Measurements from ENCODE around the gene TSPAN14. TPM values are rescaled to one million over a fixed set of nuclear protein-coding genes. Genes with fewer than 3 reads are reported as not detected.

Gene TSPAN14
- total and polyA plus RNA-seq, 2 of the 13 experiments (the other 11 are each of a cell fraction or from before 2014, with no cell fraction given), result 24.1 to 80.6 TPM

DNA sequence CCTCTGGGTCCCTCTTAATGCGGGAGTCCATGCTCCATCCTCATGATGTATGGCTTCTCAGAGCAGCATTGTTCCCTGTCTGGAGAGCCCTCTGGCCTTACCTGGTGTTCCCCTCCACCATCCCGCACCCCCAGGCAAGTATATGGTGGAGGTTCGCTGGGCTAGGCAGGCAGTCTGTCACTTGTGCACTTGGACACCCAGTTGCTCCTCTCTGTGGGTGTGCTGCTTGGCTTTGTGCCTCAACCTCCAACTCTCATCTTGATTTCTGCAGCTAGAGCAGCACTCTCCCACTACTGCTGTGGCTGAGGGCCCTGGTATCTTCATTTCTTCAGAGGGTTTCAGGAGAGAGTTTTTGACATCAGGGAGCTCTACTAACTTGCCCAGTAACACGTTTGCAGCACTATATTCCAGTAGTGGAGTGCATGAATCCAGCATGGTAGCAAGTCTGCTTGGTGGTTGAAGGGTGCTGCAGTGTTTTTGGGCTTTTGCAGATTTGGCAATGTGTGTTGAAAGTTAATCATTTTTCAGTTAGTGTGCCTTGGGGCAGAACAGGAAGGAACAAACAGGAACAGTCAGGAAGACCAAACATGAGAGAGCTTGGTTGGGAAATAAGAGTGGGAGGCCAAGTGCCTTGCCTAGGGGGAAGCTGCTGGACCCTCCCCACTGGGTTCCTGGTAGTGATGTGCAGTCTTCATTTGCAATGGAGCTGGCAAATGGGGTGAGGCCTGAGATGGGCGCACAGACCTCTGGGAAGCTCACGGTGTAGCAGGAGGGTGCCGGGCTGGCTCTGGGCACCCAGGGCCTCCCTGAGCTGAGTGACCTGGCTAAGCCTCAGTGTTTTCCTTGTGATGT is 37.4 kb downstream of the TSPAN14 start (continued):
- TF ChIP-seq FOXC1 (CRISPR knock-in tag; IDR thresholded peaks at IDR 0.05; ENCODE audit: borderline replicate concordance) (0 out of 2 replicates have a peak, but pooled peaks have one; percentile 36), KMT2A (CRISPR knock-in tag; IDR thresholded peaks at IDR 0.05) (peak; percentile 42; the same call in 1 of the 2 replicates), RNF2 (conservative IDR thresholded peaks at IDR 0.05; ENCODE audit: low read depth) (no peak), ZC3H13 (CRISPR knock-in tag; IDR thresholded peaks at IDR 0.05) (0 out of 2 replicates have a peak, but pooled peaks have one; percentile 27), HMGA1 (CRISPR knock-in tag; conservative IDR thresholded peaks at IDR 0.05) (no peak), ESRRA (CRISPR knock-in tag; IDR thresholded peaks at IDR 0.05; ENCODE audit: low read depth) (no peak), ELF3 (CRISPR knock-in tag; IDR thresholded peaks at IDR 0.05) (peak; percentile 91), ZFP90 (CRISPR knock-in tag; IDR thresholded peaks at IDR 0.05; ENCODE audit: borderline replicate concordance) (no peak), ZNF12 (CRISPR knock-in tag; IDR thresholded peaks at IDR 0.05) (peak; percentile 80; the same call in 1 of the 2 replicates), ZNF264 (CRISPR knock-in tag; IDR thresholded peaks at IDR 0.05) (0 out of 2 replicates have a peak, but pooled peaks have one; percentile 37), SP1 (IDR thresholded peaks at IDR 0.05) (no peak), SP1 (CRISPR knock-in tag; IDR thresholded peaks at IDR 0.05) (no peak), ZNF510 (CRISPR knock-in tag; IDR thresholded peaks at IDR 0.05; ENCODE audit: low read depth) (no peak), ZSCAN29 (CRISPR knock-in tag; conservative IDR thresholded peaks at IDR 0.05) (no peak), ZBTB26 (CRISPR knock-in tag; IDR thresholded peaks at IDR 0.05; ENCODE audit: borderline replicate concordance) (no peak), GABPB1 (CRISPR knock-in tag; IDR thresholded peaks at IDR 0.05) (peak; percentile 47; the same call in 1 of the 2 replicates), MAFK (conservative IDR thresholded peaks at IDR 0.05 in 1 of 2, IDR thresholded peaks at IDR 0.05 in 1 of 2; ENCODE audit: low read length in 2 of 2) (no peak), PHF5A (CRISPR knock-in tag; IDR thresholded peaks at IDR 0.05; ENCODE audit: low read depth, unreplicated experiment) (peak; percentile 16), RXRA (CRISPR knock-in tag; IDR thresholded peaks at IDR 0.05) (peak; percentile 73; the same call in 1 of the 2 replicates), NFRKB (IDR thresholded peaks at IDR 0.05) (no peak), ISL2 (CRISPR knock-in tag; IDR thresholded peaks at IDR 0.05) (peak; percentile 74), PPARG (CRISPR knock-in tag; conservative IDR thresholded peaks at IDR 0.05) (peak; percentile 76)
- TF ChIP-seq, protein P1, sequence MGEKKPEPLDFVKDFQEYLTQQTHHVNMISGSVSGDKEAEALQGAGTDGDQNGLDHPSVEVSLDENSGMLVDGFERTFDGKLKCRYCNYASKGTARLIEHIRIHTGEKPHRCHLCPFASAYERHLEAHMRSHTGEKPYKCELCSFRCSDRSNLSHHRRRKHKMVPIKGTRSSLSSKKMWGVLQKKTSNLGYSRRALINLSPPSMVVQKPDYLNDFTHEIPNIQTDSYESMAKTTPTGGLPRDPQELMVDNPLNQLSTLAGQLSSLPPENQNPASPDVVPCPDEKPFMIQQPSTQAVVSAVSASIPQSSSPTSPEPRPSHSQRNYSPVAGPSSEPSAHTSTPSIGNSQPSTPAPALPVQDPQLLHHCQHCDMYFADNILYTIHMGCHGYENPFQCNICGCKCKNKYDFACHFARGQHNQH (CRISPR knock-in tag; IDR thresholded peaks at IDR 0.05), result no peak
- TF ChIP-seq, protein P2, sequence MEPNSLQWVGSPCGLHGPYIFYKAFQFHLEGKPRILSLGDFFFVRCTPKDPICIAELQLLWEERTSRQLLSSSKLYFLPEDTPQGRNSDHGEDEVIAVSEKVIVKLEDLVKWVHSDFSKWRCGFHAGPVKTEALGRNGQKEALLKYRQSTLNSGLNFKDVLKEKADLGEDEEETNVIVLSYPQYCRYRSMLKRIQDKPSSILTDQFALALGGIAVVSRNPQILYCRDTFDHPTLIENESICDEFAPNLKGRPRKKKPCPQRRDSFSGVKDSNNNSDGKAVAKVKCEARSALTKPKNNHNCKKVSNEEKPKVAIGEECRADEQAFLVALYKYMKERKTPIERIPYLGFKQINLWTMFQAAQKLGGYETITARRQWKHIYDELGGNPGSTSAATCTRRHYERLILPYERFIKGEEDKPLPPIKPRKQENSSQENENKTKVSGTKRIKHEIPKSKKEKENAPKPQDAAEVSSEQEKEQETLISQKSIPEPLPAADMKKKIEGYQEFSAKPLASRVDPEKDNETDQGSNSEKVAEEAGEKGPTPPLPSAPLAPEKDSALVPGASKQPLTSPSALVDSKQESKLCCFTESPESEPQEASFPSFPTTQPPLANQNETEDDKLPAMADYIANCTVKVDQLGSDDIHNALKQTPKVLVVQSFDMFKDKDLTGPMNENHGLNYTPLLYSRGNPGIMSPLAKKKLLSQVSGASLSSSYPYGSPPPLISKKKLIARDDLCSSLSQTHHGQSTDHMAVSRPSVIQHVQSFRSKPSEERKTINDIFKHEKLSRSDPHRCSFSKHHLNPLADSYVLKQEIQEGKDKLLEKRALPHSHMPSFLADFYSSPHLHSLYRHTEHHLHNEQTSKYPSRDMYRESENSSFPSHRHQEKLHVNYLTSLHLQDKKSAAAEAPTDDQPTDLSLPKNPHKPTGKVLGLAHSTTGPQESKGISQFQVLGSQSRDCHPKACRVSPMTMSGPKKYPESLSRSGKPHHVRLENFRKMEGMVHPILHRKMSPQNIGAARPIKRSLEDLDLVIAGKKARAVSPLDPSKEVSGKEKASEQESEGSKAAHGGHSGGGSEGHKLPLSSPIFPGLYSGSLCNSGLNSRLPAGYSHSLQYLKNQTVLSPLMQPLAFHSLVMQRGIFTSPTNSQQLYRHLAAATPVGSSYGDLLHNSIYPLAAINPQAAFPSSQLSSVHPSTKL (CRISPR knock-in tag; IDR thresholded peaks at IDR 0.05), result peak; percentile 76
- TF ChIP-seq, protein P3, sequence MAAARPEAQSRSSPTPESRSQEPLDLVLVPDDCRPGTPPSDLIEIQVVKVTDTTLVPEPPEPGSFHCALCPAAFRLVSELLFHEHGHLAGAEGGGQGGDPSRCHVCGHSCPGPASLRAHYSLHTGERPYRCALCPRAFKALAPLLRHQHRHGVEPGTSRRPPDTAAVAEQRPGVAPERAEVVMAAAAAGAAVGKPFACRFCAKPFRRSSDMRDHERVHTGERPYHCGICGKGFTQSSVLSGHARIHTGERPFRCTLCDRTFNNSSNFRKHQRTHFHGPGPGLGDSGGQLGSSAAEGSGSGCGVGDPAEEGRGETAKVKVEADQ (CRISPR knock-in tag; IDR thresholded peaks at IDR 0.05; ENCODE audit: borderline replicate concordance), result no peak
